SK-N-MC (cell line): ENCODE data around the gene NPEPL1.

ENCODE experiments used
- EZH2 ChIP-seq: fragments of 200-600 bp; sonication (generic); IDR thresholded peaks from one replicate; pipeline ENCODE4 v1.6.1; 2017; ENCODE audit warnings: antibody characterized with exemption
- FOXP2 ChIP-seq: optimal IDR thresholded peaks from 2 replicates; pipeline ENCODE3; 2011; ENCODE audit warnings: mild to moderate bottlenecking, moderate library complexity; ENCODE audit not compliant: insufficient read depth; ENCODE audit errors: extremely low read length, control extremely low read depth
- POLR2AphosphoS5 ChIP-seq: IDR thresholded peaks from 2 replicates; pipeline ENCODE4 v1.6.1; 2012; ENCODE audit warnings: mild to moderate bottlenecking, low read depth, low read length, borderline replicate concordance

- TF ChIP-seq POLR2AphosphoS5 (no peak), FOXP2 (no peak), EZH2 (no peak)
Measured at GRCh38 chr20:58706150-58706892, 13.7 kb downstream of the NPEPL1 start.
